ENCODE measurements around the gene METAP1D.
"Not testable (repeated sequence)": the region's sequence is repeated elsewhere in the genome, so short reads cannot be mapped to it uniquely, and the experiment has no call there.

Gene METAP1D

DNA sequence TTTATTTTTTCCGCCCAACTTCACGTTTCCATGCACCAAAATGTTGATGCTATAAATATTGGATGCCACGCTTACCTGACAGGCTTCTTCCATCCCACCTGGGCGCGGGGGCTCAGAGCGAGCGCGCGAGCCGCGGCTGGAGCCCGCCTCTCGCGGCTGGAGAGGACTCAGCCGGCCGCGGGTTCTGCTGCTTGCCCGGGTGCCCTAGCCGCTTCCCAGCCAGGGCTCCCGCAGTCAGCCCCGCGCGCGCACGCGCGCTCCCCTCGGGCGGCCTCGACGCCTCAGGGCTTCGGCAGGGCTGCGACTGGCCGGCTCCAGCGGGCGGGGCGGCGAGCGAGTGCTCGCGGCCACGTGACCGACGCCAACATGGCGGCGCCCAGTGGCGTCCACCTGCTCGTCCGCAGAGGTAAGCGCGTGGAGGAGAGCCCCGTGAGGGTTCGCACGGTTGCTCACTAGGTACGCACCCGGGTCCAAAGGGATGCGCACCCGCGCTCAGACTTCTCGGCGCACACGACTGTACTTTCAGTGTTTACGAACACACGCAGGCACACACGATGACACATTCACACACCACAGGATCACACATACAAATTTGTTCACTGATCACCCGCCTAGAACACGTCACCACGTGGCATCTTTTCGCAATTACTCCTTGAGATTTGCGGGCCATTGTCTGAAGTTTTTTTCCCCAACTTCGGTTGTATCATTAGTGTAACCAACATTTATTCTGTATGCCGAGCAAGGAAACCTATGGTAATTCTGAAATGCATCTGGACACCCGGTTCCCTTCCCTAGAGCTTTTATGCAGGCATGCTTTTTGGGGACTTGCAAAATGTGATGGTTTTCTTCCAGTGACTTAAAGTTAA is at the start of gene METAP1D:
TSS of gene METAP1D (plus strand) at position 350 of the 866 bp plus-strand sequence. CDS start at position 367, 17 bp downstream.
- peak; percentile 87 for DNase-seq

GRCh38 chr2:171952276-171952675 is 47.5 kb upstream of the METAP1D start:
- no peak for DNase-seq

GRCh38 chr2:171952748-171953147 is 47.0 kb upstream of the METAP1D start:
- no peak for DNase-seq

DNA sequence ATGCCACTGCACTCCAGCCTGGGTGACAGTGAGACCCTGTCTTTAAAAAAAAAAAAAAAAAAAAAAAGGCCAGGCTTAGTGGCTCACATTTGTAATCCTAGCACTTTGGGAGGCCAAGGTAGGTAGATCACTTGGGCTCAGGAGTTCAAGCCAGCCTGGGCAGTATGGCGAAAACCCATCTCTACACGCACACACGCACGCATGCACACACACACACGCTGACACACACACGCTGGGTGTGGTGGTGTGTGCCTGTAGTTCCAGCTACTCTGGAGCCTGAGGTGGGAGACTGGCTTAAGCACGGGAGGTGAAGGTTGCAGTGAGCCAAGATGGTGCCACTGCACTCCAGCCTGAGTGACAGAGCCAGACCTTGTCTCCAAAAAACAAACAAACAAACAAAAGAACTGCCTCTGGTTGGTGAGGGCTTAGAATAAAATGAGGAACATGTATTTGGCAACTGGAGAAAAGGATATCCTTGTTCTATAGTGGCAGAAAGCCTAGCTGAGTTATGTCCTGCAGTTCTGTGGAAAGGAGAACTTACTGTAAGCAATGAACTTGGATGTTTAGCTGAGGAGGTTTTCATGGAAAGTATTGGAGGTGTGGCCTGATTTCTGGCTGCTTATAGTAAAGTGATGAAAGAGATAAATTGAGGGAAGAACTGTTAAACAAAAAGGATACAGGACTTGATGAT is 43.5 kb upstream of the METAP1D start:
- no peak for DNase-seq

- DNase-seq: no peak
Observed at GRCh38 chr2:171957061-171957460, 42.7 kb upstream of the METAP1D start.

DNA sequence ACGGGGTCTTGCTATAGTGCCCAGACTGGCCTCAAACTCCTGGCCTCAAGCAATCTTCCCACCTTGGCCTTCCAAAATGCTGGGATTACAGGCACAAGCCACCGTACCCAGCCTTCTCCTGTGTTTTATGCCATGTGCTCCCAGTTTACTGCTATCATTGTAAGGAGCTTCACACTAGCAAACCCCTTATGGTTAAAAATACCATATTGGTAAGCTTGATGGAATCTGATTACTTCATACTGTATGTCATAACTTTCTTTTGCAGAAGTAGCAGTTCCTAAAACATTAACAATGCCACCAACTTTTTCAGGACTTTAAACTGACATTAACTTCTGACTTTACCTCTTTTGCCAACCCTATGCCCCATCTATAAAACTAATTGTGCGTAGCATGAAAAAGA is 41.3 kb upstream of the METAP1D start:
- DNase-seq: no peak

- DNase-seq: no peak
Observed at GRCh38 chr2:171959998-171960397, 39.8 kb upstream of the METAP1D start.

GRCh38 chr2:171960570-171960969 is 39.2 kb upstream of the METAP1D start:
- no peak for DNase-seq

- no peak for DNase-seq
Observed at GRCh38 chr2:171963198-171963597, 36.6 kb upstream of the METAP1D start.

- no peak for DNase-seq
Observed at GRCh38 chr2:171964308-171964707, 35.4 kb upstream of the METAP1D start.

GRCh38 chr2:171965238-171965637 is 34.5 kb upstream of the METAP1D start:
- no peak for DNase-seq

- no peak for DNase-seq
Observed at GRCh38 chr2:171965661-171966060, 34.1 kb upstream of the METAP1D start.

- DNase-seq: no peak
Observed at GRCh38 chr2:171966235-171966634, 33.5 kb upstream of the METAP1D start.

GRCh38 chr2:171966688-171967087 is 33.1 kb upstream of the METAP1D start:
- no peak for DNase-seq

DNA sequence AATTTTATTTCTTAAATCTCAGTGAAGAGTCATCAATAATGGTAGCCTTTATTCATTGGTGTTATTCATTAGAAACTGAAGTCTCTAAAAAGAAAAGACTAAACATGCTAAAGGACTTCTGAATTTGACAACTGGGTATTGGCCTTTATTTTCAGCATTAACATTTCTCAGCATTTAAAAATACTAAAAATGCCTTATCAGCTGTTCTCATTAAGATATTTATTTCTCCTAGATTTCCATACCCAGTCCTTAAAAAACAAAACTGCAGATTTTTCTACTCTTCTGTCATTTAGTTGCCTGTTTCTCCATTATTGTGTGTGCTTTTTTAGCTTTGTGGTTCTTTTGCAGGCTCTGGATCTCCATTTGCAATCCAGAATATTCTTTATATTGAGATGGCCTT is 31.2 kb upstream of the METAP1D start:
- DNase-seq: no peak

DNA sequence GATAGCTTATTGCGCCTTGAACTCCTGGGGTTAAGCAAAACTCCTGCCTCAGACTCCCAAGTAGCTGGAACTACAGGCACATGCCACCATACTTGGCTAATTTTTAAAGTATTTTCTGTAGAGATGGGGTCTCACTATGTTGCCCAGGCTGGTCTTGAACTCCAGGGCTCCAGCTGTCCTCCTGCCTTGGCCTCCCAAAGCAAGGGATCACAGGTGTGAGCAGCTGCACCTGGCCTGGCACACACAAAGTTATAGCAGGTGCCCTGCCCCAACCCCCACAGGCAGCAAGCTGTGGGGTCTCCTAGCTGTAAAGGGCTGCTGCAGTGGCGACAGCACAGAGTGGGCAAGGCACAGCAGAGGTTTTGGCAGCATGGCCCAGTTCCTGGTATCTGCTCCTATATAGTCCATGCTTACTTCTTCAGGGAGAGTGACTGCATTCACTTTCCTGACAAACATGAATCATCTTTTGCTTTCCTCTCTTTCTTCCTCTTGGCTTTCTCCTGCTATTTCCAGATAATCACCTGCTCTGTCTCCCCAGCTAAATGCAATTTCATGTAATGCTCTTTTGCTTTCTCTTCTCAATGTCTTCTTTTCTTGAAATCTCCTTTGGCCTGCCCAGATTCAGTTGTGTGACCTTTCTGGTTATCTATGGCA is 27.3 kb upstream of the METAP1D start:
- no peak for DNase-seq

DNA sequence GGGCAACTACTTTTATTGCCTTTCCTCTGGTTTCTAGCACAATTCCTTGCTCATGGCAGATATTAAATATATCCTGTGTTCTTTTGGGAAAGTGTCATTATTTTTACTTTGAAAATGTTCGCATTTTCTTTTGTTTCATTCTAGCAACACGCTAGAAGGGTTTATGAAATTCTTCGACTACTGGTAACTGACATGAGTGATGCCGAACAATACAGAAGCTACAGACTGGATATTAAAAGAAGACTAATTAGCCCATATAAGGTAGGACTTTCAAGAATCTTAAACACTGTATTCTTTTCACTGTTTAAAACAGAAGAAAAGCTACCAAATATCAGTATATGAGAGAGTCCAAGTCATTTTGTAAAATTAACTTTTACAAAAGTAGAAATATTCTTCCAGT is 20.6 kb upstream of the METAP1D start:
- DNase-seq: no peak

DNA sequence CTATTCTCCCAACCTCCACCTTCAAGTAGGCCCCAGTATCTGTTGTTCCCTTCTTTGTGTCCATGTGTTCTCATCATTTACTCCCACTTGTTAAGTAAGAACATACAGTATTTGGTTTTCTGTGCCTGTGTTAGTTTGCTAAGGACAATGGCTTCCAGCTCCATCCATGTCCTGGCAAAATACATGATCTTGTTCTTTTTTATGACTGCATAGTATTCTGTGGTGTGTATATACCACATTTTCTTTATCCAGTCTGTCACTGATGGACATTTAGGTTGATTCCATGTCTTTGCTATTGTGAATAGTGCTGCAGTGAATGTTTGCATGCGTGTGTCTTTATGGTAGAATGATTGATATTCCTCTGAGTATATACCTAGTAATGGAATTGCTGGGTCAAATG is 15.8 kb upstream of the METAP1D start:
- DNase-seq: not testable (repeated sequence)

- no peak for DNase-seq
Observed at GRCh38 chr2:171985076-171985475, 14.7 kb upstream of the METAP1D start.

- DNase-seq: no peak
Observed at GRCh38 chr2:171986778-171987177, 13.0 kb upstream of the METAP1D start.

DNA sequence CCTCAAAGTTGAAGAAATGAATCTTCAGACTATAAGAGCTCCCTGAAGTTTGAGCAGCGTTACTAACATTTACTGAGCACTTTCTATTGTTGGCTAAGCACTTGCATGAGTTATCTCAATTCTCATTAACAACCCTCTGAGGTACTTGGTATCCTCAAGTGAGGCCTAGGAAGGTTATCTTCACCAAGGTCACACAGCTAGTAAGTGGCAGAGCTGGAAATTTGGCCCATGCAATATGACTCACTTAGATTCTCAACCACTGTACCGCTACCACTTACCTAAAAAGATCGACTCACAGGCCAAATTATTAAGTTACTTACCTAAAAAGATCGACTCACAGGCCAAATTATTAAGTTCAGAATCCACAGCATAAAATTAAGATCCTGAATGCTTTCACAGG is 8.7 kb upstream of the METAP1D start:
- DNase-seq: no peak

DNA sequence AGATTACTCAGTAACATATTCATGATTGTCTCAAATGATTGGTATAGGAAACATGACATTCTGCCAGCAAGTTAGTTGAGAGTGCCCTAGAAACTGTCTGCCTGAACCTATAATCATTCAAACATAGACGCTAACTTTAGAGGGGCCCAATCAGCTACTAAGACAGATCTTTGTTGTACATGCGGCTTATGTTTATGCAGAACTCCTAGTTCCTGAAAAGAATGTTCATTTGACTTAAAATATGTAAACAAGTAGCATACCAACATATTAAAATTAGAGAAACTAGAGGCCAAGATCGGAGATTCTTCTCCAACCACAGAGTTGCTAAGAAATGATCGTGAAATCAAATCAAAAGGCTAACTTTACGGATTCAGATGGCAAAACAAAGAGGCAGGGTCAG is 4.2 kb upstream of the METAP1D start:
- DNase-seq: no peak

DNA sequence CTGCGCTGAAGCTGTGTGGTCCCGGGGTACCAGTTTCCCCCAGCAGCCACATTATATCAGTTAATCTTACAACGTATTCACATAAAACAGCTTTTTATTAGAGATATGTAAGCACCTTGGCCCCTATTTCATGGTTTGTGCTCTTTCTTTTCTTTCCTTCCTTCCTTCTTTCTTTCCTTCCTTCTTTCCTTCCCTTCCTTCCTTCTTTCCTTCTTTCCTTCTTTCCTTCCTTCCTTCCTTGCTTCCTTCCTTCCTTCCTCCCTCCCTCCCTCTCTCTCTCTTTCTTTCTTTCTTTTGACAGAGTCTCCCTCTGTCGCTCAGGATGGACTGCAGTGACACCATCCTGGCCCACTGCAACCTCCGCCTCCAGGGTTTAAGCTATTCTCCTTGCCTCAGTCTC is 3.7 kb upstream of the METAP1D start:
- no peak for DNase-seq

DNA sequence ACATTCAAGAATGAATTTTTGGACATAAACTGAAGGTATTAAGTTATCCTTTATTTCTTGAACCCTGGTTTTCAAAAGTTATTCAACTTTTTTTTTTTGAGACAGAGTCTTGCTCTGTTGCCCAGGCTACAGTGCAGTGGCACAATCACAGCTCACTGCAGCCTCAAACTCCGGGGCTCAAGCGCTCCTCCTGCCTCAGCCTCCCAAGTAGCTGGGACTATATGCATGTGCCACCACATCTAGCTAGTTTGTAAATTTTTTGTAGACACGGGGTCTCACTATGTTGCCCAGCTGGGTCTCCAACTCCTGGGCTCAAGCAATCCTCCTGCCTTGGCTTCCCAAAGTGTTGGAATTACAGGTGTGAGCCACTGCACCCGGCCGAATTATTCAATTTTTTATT is 2.7 kb upstream of the METAP1D start:
- DNase-seq: not testable (repeated sequence)

Data from stimulated activated naive CD4-positive, alpha-beta T cell treated with Interleukin-2 at 50 U/mL for 16 hours (primary cell).